GM12892 (cell line): ENCODE data around the gene MTHFD1L. TPM values are rescaled to one million over a fixed set of nuclear protein-coding genes. Genes with fewer than 3 reads are reported as not detected.
"Not testable (repeated sequence)": the region's sequence is repeated elsewhere in the genome, so short reads cannot be mapped to it uniquely, and the experiment has no call there.

Experiments
- DNase-seq: peaks from one replicate; pipeline ENCODE4 v3.0.0; 2011; ENCODE audit not compliant: insufficient read length
- FAIRE-seq: peaks from 2 replicates; lab custom pipeline; 2011; peaks lifted over from hg19 to GRCh38; lab: Jason Lieb, UNC
- POLR2A ChIP-seq: IDR thresholded peaks from 2 replicates; pipeline ENCODE4 v1.6.1; 2011; ENCODE audit warnings: low read depth, low read length, control low read depth
- POLR2AphosphoS5 ChIP-seq: IDR thresholded peaks from 2 replicates; pipeline ENCODE4 v1.6.1; 2011; ENCODE audit warnings: low read depth, low read length, control low read depth
- TAF1 ChIP-seq: IDR thresholded peaks from 2 replicates; pipeline ENCODE4 v1.6.1; 2011; ENCODE audit warnings: low read depth, mild to moderate bottlenecking, control low read depth, low read length, borderline replicate concordance
- polyA plus RNA-seq: library from polyadenylated mRNA; unstranded; fragments of >200 nt; gene quantifications from one replicate; pipeline ENCODE4 v1.2.1, GENCODE V29; 2012; ENCODE audit warnings: missing spikeins, inconsistent platforms; ENCODE audit not compliant: missing spikeins

MTHFD1L gene
- polyA plus RNA-seq: 39.9 TPM

- FAIRE-seq (peak; percentile 67), DNase-seq (peak; percentile 81)
These were observed at the start of gene MTHFD1L for GRCh38 chr6:150865406-150866146. Gene MTHFD1L (plus strand): TSS chr6:150865702. CDS start chr6:150865823, 121 bp downstream.

GRCh38 chr6:150816554-150816953, 48.9 kb upstream of the MTHFD1L start:
- DNase-seq, FAIRE-seq: not testable (repeated sequence)

More at GRCh38 chr6:150865406-150866146, at the start of gene MTHFD1L:
- no peak for TF ChIP-seq TAF1
- TF ChIP-seq POLR2AphosphoS5: peak; percentile 65; the same call in 1 of the 2 replicates
- TF ChIP-seq POLR2A: peak; percentile 60; the same call in 1 of the 2 replicates

GRCh38 chr6:150822932-150823331, 42.6 kb upstream of the MTHFD1L start:
- FAIRE-seq (no peak), DNase-seq (no peak)
- TF ChIP-seq TAF1 (no peak), POLR2A (no peak), POLR2AphosphoS5 (no peak)

GRCh38 chr6:150826788-150827187, 38.7 kb upstream of the MTHFD1L start:
- TF ChIP-seq TAF1 (no peak), POLR2A (no peak), POLR2AphosphoS5 (no peak)
- FAIRE-seq: no peak

GRCh38 chr6:150828107-150828506, 37.4 kb upstream of the MTHFD1L start:
- not testable (repeated sequence) for FAIRE-seq, DNase-seq

More at GRCh38 chr6:150826788-150827187, 38.7 kb upstream of the MTHFD1L start:
- DNase-seq: no peak

- FAIRE-seq: no peak
- TF ChIP-seq TAF1 (no peak), POLR2A (no peak), POLR2AphosphoS5 (no peak)
- no peak for DNase-seq
These were observed 34.9 kb upstream of the MTHFD1L start for GRCh38 chr6:150830439-150831165.

- TF ChIP-seq TAF1 (no peak), POLR2AphosphoS5 (no peak), POLR2A (no peak)
- FAIRE-seq (no peak), DNase-seq (no peak)
These were observed 33.9 kb upstream of the MTHFD1L start for GRCh38 chr6:150831577-150831976.

GRCh38 chr6:150835620-150836019, 29.9 kb upstream of the MTHFD1L start:
- no peak for FAIRE-seq
- DNase-seq: no peak
- TF ChIP-seq POLR2A: no peak
- TF ChIP-seq POLR2AphosphoS5: no peak
- TF ChIP-seq TAF1: no peak

- FAIRE-seq (no peak), DNase-seq (no peak)
- no peak for TF ChIP-seq POLR2AphosphoS5
- TF ChIP-seq TAF1: no peak
These were observed 25.3 kb upstream of the MTHFD1L start for GRCh38 chr6:150840185-150840584.

GRCh38 chr6:150841189-150841588, 24.3 kb upstream of the MTHFD1L start:
- DNase-seq: no peak
- TF ChIP-seq POLR2A (no peak), POLR2AphosphoS5 (no peak), TAF1 (no peak)
- FAIRE-seq: no peak

- DNase-seq (no peak), FAIRE-seq (no peak)
- TF ChIP-seq TAF1: no peak
- no peak for TF ChIP-seq POLR2A
- no peak for TF ChIP-seq POLR2AphosphoS5
These were observed 23.8 kb upstream of the MTHFD1L start for GRCh38 chr6:150841697-150842096.

GRCh38 chr6:150844371-150844770, 21.1 kb upstream of the MTHFD1L start:
- no peak for FAIRE-seq
- no peak for DNase-seq
- TF ChIP-seq TAF1: no peak
- TF ChIP-seq POLR2AphosphoS5: no peak
- TF ChIP-seq POLR2A: no peak
